ENCODE results near the gene FTL. TPM values are rescaled to one million over a fixed set of nuclear protein-coding genes. Genes with fewer than 3 reads are reported as not detected.

Gene FTL
- total RNA-seq, 2 experiments from 2014 or later, result 683 to 880 TPM

DNA sequence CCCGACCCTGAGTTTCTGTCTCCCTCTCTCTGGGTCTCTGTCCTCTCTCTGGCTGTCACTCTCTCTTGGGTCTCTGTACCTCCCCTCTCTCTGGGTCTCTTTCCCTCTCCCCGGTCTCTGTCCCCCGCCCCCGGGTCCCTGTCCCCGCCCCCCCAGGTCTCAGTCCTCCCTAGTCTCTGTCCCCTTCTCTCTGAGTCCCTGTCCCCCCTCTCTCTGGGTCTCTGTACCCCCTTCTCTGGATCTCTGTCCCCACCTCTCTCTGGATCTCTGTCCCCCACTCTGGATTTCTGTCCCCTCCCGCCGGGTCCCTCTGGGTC is 2.3 kb upstream of the FTL start:
- ChIA-PET POLR2A (no interaction called here), CTCF (interaction anchor here (0.7 to 3.5 kb wide), 2 partner anchors 8 to 15 kb away, joined by 3 to 15 read pairs; no protein-coding TSS in a partner anchor)
- Mint-ChIP-seq H3K4me3 (peak overlapping the region; percentile 51), H3K27me3 (no peaks in the 10 kb centered on the region), H3K4me1 (peaks cover 84% of the 10 kb centered on the region), H3K36me3 (ENCODE audit: low read depth) (peaks cover 45% of the 10 kb centered on the region), H3K27ac (peak overlapping the region; percentile 97), H3K9me3 (no peaks in the 10 kb centered on the region)
- DNase-seq, result no peak

DNA sequence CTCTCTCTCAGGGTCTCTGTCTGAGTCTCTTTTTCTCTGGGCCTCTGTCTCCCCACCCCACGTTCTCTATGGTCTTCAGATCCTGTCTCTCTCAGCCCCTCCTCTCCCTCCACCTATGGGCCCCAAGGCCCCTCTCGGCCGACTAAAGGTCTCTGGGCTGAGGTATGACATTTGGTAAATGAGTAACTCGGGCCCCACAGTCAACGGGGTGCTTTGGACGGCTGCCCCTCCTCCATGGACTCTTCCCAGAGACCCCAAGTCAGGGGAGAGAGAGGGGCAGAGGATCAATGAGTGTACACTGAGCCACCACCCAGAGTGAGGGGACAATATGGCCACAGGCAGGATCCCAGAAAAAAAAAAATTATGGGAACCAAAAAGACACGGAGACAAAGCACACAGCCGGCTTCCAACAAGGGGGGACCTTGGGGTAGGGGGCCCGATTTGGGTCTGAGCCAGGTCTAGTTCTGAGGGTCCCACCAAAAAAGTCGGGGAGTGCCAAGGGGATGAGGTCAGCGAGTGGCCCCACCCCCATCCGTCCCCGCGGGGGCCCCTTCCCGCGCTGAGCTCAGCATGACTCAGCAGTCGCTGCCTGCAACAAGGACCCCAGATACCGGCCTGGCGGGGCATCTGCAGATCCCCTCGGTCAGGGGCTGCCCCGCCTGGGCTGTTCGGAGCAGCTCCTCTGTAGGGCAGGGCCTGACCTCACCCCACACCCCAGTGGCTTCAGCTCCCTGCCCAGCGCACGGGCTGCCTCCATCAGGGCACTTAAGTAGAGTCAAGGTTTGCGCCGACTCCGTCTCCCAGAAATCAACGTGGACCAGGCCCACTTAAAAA is 1.5 kb upstream of the FTL start:
- Mint-ChIP-seq H3K4me1 (peaks cover 81% of the 10 kb centered on the region), H3K4me3 (peak overlapping the region; percentile 90), H3K36me3 (ENCODE audit: low read depth) (peaks cover 43% of the 10 kb centered on the region)

GRCh38 chr19:48964205-48965039 is 687 bp upstream of the FTL start:
- POLR2A ChIA-PET, result interaction anchor here (1.1 kb wide), 2 partner anchors 93 to 104 kb away, joined by 3 read pairs; partner anchors contain the start of gene PPP1R15A
- no peaks in the 10 kb centered on the region for H3K27me3 Mint-ChIP-seq
- H3K9me3 Mint-ChIP-seq, result no peaks in the 10 kb centered on the region
- no peak for DNase-seq
- peak overlapping the region; percentile 90 for H3K4me3 Mint-ChIP-seq
- H3K27ac Mint-ChIP-seq, result peak overlapping the region; percentile 97
- CTCF ChIA-PET, result interaction anchor here (0.6 to 2.1 kb wide), 6 partner anchors 9 to 128 kb away, joined by 3 to 7 read pairs (median 3); partner anchors contain the start of genes GYS1, HSD17B14 and RUVBL2
- peaks cover 44% of the 10 kb centered on the region for H3K36me3 Mint-ChIP-seq (ENCODE audit: low read depth)
- peaks cover 75% of the 10 kb centered on the region for H3K4me1 Mint-ChIP-seq

More for the DNA sequence above, 1.5 kb upstream of the FTL start:
- ChIA-PET POLR2A (interaction anchor here (1.1 kb wide), 2 partner anchors 92 to 103 kb away, joined by 3 read pairs; partner anchors contain the start of gene PPP1R15A), CTCF (interaction anchor here (0.6 to 1.1 kb wide), 3 partner anchors 8 to 73 kb away, joined by 3 to 7 read pairs (median 3); partner anchors contain the start of genes GYS1 and RUVBL2)
- H3K9me3 Mint-ChIP-seq, result no peaks in the 10 kb centered on the region
- H3K27ac Mint-ChIP-seq, result peak overlapping the region; percentile 97
- no peaks in the 10 kb centered on the region for H3K27me3 Mint-ChIP-seq
- peak; percentile 55 for DNase-seq

DNA sequence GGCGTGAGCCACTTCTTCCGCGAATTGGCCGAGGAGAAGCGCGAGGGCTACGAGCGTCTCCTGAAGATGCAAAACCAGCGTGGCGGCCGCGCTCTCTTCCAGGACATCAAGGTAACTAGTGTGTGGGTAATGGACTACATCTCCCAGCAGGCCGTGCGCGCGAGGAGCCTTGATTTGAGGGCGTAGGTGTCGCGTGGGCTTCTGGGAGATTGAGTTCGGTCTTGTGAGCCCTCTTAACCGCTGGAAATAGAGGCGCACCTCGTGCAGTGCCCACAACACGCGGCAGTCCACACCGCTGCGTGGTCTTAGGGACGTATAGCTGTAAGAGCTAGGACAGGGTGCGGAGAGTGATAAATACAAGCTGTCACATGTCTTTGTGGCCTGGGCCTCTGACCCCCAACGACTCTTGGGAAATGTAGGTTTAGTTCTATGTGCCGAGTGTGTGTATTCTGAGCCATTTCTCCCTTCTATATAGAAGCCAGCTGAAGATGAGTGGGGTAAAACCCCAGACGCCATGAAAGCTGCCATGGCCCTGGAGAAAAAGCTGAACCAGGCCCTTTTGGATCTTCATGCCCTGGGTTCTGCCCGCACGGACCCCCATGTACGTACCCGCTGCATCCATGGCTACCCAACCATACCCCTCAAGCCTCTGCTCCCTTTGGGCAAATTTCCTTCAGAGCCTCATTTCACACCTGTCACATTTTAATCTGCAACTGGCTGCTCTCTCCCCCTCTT is 864 bp downstream of the FTL start:
- peak overlapping the region; percentile 97 for H3K27ac Mint-ChIP-seq
- no peaks in the 10 kb centered on the region for H3K27me3 Mint-ChIP-seq
- POLR2A ChIA-PET, result interaction anchor here (0.6 kb wide), 1 partner anchor 178 kb away, joined by 3 read pairs; no protein-coding TSS in a partner anchor
- H3K9me3 Mint-ChIP-seq, result no peaks in the 10 kb centered on the region
- H3K4me3 Mint-ChIP-seq, result peak overlapping the region; percentile 90
- peaks cover 43% of the 10 kb centered on the region for H3K36me3 Mint-ChIP-seq (ENCODE audit: low read depth)
- CTCF ChIA-PET, result interaction anchor here (0.6 to 3.0 kb wide), 7 partner anchors 11 to 177 kb away, joined by 3 to 13 read pairs (median 5); partner anchors contain the start of genes GYS1, HSD17B14 and RUVBL2
- peaks cover 67% of the 10 kb centered on the region for H3K4me1 Mint-ChIP-seq
- peak; percentile 94 for DNase-seq

GRCh38 chr19:48966541-48967345 is 1.6 kb downstream of the FTL start:
- Mint-ChIP-seq H3K9me3 (no peaks in the 10 kb centered on the region), H3K36me3 (ENCODE audit: low read depth) (peaks cover 37% of the 10 kb centered on the region), H3K27ac (peak overlapping the region; percentile 97), H3K4me1 (peaks cover 63% of the 10 kb centered on the region), H3K4me3 (peak overlapping the region; percentile 90), H3K27me3 (no peaks in the 10 kb centered on the region)
- no peak for DNase-seq
- CTCF ChIA-PET, result interaction anchor here (0.9 to 3.0 kb wide), 7 partner anchors 10 to 178 kb away, joined by 3 to 13 read pairs (median 5); partner anchors contain the start of genes GYS1, HSD17B14 and RUVBL2
- POLR2A ChIA-PET, result interaction anchor here (0.6 to 0.7 kb wide), 2 partner anchors 27 to 179 kb away, joined by 3 read pairs; partner anchors contain the start of gene RUVBL2

- Mint-ChIP-seq H3K27ac (no peak overlapping the region), H3K27me3 (no peaks in the 10 kb centered on the region), H3K4me1 (peaks cover 55% of the 10 kb centered on the region), H3K4me3 (peak overlapping the region; percentile 90), H3K9me3 (no peaks in the 10 kb centered on the region), H3K36me3 (ENCODE audit: low read depth) (peaks cover 36% of the 10 kb centered on the region)
- POLR2A ChIA-PET, result interaction anchor here (0.6 to 1.0 kb wide), 3 partner anchors 9 to 26 kb away, joined by 3 to 7 read pairs (median 4); partner anchors contain the start of gene RUVBL2
- CTCF ChIA-PET, result interaction anchor here (0.5 to 3.0 kb wide), 7 partner anchors 9 to 179 kb away, joined by 3 to 13 read pairs (median 3); partner anchors contain the start of genes GYS1 and RUVBL2
- DNase-seq, result no peak
Observed at GRCh38 chr19:48967346-48968178, 2.5 kb downstream of the FTL start.

DNA sequence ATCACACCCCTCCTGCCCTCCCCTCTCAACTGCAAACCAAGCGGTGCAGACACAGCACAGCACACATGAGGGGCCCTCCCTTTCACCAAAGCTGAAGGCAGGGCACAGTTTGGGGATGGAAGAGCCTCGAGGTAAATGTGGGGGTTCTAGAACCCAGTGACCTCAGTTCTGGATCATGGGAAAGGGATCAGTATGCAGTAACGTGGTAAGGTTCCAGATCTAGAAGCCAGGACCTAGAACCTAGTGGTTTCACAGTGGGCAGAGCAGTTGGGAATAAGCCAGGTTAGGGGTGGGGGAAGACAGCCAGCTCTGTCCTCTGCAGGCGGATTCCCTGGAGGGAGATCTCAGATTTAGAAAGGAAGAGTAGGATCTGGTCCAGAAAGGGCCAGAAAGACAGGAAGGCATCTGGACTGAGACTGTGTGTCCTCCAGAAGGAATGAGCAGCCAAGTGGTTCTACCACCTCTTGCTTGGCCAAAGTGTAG is 3.1 kb downstream of the FTL start:
- no peaks in the 10 kb centered on the region for H3K27me3 Mint-ChIP-seq
- H3K36me3 Mint-ChIP-seq (ENCODE audit: low read depth), result peaks cover 39% of the 10 kb centered on the region
- CTCF ChIA-PET, result interaction anchor here (0.6 to 3.0 kb wide), 5 partner anchors 9 to 172 kb away, joined by 3 to 13 read pairs (median 3); partner anchors contain the start of genes GYS1 and RUVBL2
- no peaks in the 10 kb centered on the region for H3K9me3 Mint-ChIP-seq
- H3K4me3 Mint-ChIP-seq, result no peak overlapping the region
- POLR2A ChIA-PET, result interaction anchor here (1.0 kb wide), 1 partner anchor 8 kb away, joined by 4 read pairs; no protein-coding TSS in a partner anchor
- peak overlapping the region; percentile 54 for H3K27ac Mint-ChIP-seq
- peaks cover 48% of the 10 kb centered on the region for H3K4me1 Mint-ChIP-seq
- DNase-seq, result no peak

- ChIA-PET CTCF (interaction anchor here (2.7 kb wide), 1 partner anchor 25 kb away, joined by 25 read pairs; the partner anchor contains the start of genes GYS1 and RUVBL2), POLR2A (no interaction called here)
- Mint-ChIP-seq H3K36me3 (ENCODE audit: low read depth) (peaks cover 42% of the 10 kb centered on the region), H3K27me3 (no peaks in the 10 kb centered on the region), H3K4me1 (peaks cover 42% of the 10 kb centered on the region), H3K9me3 (no peaks in the 10 kb centered on the region), H3K4me3 (no peak overlapping the region), H3K27ac (no peak overlapping the region)
- DNase-seq, result no peak
Observed at GRCh38 chr19:48968813-48969218, 3.7 kb downstream of the FTL start.

DNA sequence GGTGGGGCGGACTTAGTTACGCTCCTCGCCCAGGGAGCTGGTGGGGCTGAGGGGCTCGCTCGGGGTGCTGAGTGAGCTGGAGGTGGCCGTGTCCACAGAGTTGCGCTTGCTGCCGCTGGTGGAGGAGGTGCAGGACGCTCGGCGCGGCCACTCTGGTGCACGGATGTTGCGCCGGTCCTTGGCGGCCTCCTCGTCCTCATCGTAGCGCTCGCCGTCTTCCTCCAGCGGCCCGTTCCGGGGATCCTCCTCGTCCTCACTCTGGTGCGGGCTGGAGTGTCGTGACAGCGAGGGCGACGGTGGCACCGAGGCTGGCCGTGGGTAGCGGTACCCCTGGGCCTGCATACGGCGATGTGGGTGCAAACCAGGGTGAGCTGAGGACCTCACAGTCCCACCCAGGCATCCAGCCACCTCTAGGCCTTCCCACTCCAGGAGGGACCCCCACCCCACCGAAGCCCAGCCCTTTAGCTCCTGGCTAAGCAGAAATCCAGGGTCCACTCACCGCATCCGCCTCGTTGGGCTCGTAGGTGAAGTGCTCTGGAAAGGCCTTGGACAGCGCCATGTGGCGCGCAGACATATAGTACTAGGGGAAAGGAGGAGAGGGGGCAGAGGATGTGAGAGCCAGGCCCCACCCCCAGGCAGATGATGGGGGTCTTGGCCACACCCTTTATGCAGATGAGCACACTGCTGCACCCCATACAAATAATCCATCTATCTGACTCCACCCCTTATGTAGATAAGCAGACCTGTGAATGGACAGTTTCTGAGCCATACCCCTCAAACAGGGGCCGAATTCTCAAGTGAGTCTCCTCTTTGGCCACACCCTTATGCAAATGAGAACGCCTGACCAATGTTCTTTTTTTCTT is 4.4 kb downstream of the FTL start:
- peak overlapping the region; percentile 25 for H3K27ac Mint-ChIP-seq
- peaks cover 46% of the 10 kb centered on the region for H3K36me3 Mint-ChIP-seq (ENCODE audit: low read depth)
- ChIA-PET CTCF (interaction anchor here (1.1 to 2.7 kb wide), 8 partner anchors 8 to 186 kb away, joined by 3 to 25 read pairs (median 9); partner anchors contain the start of genes GYS1 and RUVBL2), POLR2A (no interaction called here)
- H3K4me3 Mint-ChIP-seq, result no peak overlapping the region
- no peak for DNase-seq
- H3K9me3 Mint-ChIP-seq, result no peaks in the 10 kb centered on the region
- H3K4me1 Mint-ChIP-seq, result peaks cover 36% of the 10 kb centered on the region
- H3K27me3 Mint-ChIP-seq, result no peaks in the 10 kb centered on the region

All from activated CD4-positive, alpha-beta T cell treated with anti-CD3 and anti-CD28 coated beads, Interleukin-2, amount 10 ng/mL, durations not matched to agents 7 days and 5 days (primary cell).